Brain pericyte (primary cell): ENCODE results near the gene TFDP3.

ENCODE experiments used
- DNase-seq: peaks from one replicate; pipeline ENCODE4 v3.0.0-alpha.2; 2012; ENCODE audit warnings: low read depth, low spot score

TFDP3 gene

GRCh38 chrX:133218329-133218728 lies at the start of gene TFDP3:
TFDP3 (minus strand) TSS chrX:133218354; CDS start chrX:133218259, 95 bp downstream.
- no peak for DNase-seq

- DNase-seq: no peak
Measured at GRCh38 chrX:133267621-133268020, 49.5 kb upstream of the TFDP3 start.

GRCh38 chrX:133265331-133265730 lies 47.2 kb upstream of the TFDP3 start:
- no peak for DNase-seq

- DNase-seq: no peak
Measured at GRCh38 chrX:133258481-133258880, 40.3 kb upstream of the TFDP3 start.

- no peak for DNase-seq
Measured at GRCh38 chrX:133254666-133255065, 36.5 kb upstream of the TFDP3 start.

GRCh38 chrX:133251204-133251603 lies 33.0 kb upstream of the TFDP3 start:
- no peak for DNase-seq

GRCh38 chrX:133250184-133251100 lies 32.3 kb upstream of the TFDP3 start:
- DNase-seq: no peak

GRCh38 chrX:133249266-133250058 lies 31.3 kb upstream of the TFDP3 start:
- no peak for DNase-seq

GRCh38 chrX:133248177-133248576 lies 30.0 kb upstream of the TFDP3 start:
- DNase-seq: no peak

- no peak for DNase-seq
Measured at GRCh38 chrX:133246921-133247320, 28.8 kb upstream of the TFDP3 start.

GRCh38 chrX:133235830-133236229 lies 17.7 kb upstream of the TFDP3 start:
- DNase-seq: no peak

- no peak for DNase-seq
Measured at GRCh38 chrX:133232331-133232730, 14.2 kb upstream of the TFDP3 start.

- no peak for DNase-seq
Measured at GRCh38 chrX:133229361-133229760, 11.2 kb upstream of the TFDP3 start.

GRCh38 chrX:133215747-133216146 lies 2.4 kb downstream of the TFDP3 start:
- no peak for DNase-seq

GRCh38 chrX:133215017-133215416 lies 3.1 kb downstream of the TFDP3 start:
- DNase-seq: no peak

GRCh38 chrX:133214301-133214700 lies 3.9 kb downstream of the TFDP3 start:
- DNase-seq: no peak

- no peak for DNase-seq
Measured at GRCh38 chrX:133213117-133213516, 5.0 kb downstream of the TFDP3 start.

- no peak for DNase-seq
Measured at GRCh38 chrX:133207751-133208150, 10.4 kb downstream of the TFDP3 start.

- no peak for DNase-seq
Measured at GRCh38 chrX:133191739-133192039, 26.5 kb downstream of the TFDP3 start.

GRCh38 chrX:133190877-133191738 lies 27.0 kb downstream of the TFDP3 start:
- no peak for DNase-seq

GRCh38 chrX:133189195-133189594 lies 29.0 kb downstream of the TFDP3 start:
- no peak for DNase-seq

- no peak for DNase-seq
Measured at GRCh38 chrX:133188631-133189030, 29.5 kb downstream of the TFDP3 start.
